GM19240 (cell line): Measurements from ENCODE around the gene PTH2.
"Not testable (repeated sequence)": the region's sequence is repeated elsewhere in the genome, so short reads cannot be mapped to it uniquely, and the experiment has no call there.

Experiments used
- DNase-seq: peaks from one replicate; pipeline ENCODE4 v3.0.0; 2011; ENCODE audit warnings: low spot score; ENCODE audit not compliant: insufficient read length

The PTH2 gene

GRCh38 chr19:49423071-49423984 lies at the start of gene PTH2:
PTH2 (minus strand) TSS chr19:49423441; CDS start chr19:49423339, 102 bp downstream.
- DNase-seq: no peak

GRCh38 chr19:49472936-49473335 lies 49.7 kb upstream of the PTH2 start:
- DNase-seq: no peak

DNA sequence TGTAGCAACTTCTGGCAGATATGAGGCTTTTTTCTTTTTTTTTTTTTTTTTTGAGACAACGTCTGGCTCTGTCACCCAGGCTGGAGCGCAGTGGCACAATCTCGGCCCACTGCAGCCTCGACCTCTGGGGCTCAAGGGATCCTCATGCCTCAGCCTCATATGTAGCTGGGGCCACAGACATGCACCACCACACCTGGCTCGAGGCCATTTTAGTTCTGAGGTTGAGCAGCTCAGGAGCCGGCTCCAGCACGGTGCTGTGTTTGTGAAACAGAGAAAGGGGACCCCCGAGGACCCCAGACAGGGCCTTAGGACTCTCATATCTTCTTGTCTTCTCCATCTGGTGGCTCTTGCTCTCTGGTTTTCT lies 47.4 kb upstream of the PTH2 start:
- DNase-seq: no peak

DNA sequence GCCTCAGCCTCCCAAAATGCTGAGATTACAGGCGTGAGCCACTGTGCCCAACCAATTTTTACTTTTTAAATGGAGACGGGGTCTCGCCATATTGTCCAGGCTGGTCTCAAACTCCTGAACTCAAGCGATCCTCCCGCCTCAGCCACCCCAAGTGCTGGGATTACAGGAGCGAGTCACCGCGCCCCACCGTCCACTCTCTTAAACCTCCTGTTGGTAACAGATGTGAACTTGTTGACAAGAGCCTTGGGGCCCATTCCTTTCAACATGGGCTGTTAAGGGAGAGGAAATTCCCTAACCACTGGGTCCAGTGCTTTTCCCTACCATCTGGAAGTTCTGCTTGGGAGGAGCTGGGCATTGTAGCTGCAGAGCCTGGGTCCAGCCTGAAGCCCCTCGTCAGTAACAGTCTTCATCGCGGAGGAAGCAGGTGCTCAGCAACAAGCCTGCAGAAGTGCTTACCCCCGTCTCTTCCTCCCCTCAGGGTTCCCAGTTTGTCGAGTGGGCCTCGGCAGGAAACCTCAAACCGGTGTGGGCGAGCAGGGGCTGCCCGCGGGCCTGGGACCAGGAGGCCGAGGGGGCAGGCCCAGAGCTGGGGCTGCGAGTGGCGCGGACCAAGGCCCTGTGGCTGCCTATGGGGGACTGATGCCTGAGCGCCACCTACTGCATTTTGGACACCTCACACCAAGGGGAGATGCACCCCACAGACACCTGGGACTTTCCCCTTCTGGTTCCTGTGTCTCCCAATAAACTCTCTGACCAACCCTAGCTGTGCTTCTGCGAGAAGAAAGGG lies 46.8 kb upstream of the PTH2 start:
- peak; percentile 69 for DNase-seq

DNA sequence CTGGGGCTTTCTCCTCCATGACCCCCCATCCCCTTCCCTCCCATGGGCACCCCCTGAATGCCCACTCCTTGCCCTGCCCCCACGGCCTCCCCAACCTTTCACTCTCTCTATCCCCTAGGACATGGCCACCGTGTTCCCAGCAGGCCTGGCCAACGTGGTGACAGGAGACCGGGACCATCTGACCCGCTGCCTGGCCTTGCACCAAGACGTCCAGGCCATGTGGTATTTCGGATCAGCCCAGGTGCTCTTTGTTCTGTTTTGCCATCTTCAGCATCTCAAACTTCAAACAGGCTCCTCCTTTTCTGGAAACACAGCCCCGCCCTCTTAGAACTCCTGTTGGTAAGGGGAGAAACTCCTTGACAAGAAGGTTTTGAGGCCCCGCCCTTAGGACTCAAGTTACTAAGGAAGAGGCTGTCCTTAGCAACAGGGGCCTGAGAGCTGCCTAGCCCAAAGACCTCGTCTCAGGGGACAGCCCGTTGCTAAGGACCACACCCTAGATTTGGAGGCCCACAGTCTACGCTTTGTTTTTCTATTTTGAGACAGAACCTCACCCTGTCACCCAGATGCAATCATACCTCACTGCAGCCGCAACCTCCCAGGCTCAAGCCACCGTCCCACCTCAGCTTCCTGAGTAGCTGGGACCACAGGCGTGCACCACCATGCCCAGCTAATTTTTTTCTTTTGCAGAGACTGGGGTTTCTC lies 45.7 kb upstream of the PTH2 start:
- peak; percentile 69 for DNase-seq

DNA sequence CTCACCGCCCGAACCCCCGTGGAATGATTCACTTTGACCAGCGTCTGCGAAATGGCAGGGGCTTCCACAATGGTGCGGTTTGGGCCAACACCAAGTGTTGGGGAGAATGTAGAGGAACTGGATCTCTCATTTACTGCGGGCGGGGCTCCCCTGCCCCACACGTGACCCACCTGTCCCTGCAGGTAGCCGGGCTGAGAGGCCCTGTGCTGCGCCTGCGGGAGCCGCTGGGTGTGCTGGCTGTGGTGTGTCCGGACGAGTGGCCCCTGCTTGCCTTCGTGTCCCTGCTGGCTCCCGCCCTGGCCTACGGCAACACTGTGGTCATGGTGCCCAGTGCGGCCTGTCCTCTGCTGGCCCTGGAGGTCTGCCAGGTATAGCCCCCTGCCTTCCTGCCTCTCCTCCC lies 45.0 kb upstream of the PTH2 start:
- no peak for DNase-seq

- DNase-seq: no peak
These were observed 42.1 kb upstream of the PTH2 start for GRCh38 chr19:49465371-49465770.

DNA sequence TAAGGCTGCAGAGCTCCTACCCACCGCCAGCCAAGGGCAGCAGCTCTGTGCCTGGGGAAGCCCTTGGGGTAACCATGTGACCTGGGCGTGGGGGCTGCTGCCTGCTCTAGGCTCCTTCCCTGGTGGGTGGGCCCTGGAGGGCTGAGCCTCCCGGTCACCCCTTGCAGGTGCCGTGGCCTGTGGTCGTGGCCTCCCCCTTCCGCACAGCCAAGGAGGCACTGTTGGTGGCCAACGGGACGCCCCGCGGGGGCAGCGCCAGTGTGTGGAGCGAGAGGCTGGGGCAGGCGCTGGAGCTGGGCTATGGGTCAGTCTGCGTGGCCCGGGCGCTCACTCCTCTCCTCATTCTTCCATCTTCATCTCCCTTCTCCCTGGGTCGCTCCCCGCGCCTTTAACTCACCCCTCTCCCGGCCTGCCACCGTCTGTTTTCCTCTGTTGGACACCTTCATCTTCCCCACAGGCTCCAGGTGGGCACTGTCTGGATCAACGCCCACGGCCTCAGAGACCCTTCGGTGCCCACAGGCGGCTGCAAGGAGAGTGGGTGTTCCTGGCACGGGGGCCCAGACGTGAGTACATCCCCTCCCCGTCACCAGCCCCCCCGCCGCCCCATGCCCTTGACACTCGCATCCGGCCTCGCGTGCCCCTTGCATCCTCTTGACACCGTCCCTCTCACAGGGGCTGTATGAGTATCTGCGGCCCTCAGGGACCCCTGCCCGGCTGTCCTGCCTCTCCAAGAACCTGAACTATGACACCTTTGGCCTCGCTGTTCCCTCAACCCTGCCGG lies 40.9 kb upstream of the PTH2 start:
- DNase-seq: no peak

- DNase-seq: no peak
These were observed 39.3 kb upstream of the PTH2 start for GRCh38 chr19:49462492-49462891.

GRCh38 chr19:49461656-49462055 lies 38.4 kb upstream of the PTH2 start:
- no peak for DNase-seq

GRCh38 chr19:49461130-49461529 lies 37.9 kb upstream of the PTH2 start:
- DNase-seq: not testable (repeated sequence)

DNA sequence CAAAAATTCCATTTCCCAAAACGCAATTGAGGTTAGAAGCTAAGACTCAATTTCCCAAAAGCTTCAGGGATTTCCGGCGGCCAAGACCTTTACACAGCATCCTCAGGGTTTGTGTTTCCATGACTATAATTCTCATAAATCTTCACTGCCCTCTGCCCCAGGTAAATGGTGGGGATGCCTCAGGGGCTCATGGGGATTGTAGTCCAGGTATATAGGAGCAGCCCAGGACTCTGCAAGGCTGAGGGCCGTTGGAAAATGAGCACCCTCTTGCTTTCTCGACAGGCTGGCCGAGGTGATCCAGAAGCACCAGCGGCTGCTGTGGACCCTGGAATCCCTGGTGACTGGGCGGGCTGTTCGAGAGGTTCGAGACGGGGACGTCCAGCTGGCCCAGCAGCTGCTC lies 36.1 kb upstream of the PTH2 start:
- no peak for DNase-seq

DNA sequence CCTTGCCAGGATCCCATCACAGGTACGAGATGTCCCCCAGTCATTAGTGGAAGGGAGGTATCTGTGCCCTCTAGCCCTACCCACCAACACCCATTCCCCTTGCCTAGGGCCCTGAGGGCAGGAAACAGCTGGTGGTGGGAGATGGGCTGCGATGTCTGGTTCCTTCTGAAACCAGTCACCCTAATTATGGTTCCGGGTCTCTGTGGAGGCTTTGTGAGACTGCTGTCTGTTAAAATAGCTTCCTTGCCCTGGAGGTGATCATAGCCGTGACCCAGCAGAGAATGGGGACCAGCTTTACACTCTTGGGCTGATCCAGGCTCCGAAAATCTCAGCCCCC lies 35.3 kb upstream of the PTH2 start:
- no peak for DNase-seq

DNA sequence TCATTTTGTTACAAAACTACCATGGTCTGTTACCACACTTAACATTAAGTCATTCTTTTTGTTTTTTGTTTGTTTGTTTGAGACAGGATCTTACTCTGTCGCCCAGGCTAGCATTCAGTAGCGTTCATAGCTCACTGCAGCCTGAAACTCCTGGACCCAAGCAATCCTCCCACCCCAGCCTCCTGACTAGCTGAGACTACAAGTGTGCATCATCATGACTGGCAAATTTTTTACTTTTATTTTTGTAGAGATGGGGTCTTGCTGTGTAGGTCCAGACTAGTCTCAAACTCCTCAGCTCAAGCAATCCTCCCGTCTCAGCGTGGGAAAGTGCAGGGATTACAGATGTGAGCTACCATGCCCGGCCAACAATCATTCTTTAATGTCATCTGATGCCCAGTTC lies 33.1 kb upstream of the PTH2 start:
- no peak for DNase-seq

DNA sequence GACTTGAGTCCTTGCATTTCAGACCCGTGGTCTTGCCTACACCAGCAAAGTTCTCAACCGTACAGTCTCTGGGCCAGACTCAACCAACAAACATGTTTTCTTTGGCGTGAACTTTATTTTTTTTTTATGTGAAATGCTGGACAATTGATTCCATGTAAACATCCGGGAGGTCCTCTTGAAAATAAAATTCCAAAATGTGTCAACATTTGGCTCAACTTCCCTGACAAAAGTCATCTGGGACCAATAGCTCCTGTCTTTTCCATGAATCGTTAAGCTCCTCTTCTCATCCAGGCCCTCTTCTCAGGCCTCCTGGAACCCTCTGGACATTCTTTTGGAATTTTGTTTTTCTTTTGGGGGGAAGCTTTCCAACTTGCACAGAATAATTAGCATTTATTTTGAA lies 32.5 kb upstream of the PTH2 start:
- DNase-seq: no peak

- DNase-seq: no peak
These were observed 30.6 kb upstream of the PTH2 start for GRCh38 chr19:49453757-49454240.

- peak; percentile 98 for DNase-seq
These were observed 29.9 kb upstream of the PTH2 start, which contains the start of gene ALDH16A1 for GRCh38 chr19:49453013-49453756. ALDH16A1 (plus strand) TSS chr19:49453225; CDS start chr19:49453332, 107 bp downstream.

GRCh38 chr19:49451430-49452181 lies 28.4 kb upstream of the PTH2 start, which contains the start of gene PIH1D1:
PIH1D1 (minus strand) TSS chr19:49451814; CDS start chr19:49451574, 240 bp downstream.
- DNase-seq: peak; percentile 87

DNA sequence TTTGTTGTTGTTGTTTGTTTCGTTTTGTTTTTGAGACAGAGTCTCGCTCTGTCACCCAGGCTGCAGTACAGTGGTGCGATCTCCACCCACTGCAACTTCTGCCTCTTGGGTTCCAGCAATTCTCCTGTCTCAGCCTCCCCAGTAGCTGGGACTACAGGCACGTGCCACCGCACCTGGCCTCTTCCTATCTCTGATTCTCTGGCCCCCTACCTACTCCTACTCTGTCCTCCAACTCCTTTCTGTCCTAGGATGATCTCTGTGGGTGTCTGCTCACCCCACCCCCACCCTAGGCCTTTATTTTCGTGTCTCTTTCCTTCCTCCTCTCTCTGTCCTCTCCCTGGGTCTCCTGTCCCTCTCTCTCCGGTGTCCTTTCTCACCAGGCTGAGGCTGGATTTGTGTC lies 27.2 kb upstream of the PTH2 start:
- no peak for DNase-seq

DNA sequence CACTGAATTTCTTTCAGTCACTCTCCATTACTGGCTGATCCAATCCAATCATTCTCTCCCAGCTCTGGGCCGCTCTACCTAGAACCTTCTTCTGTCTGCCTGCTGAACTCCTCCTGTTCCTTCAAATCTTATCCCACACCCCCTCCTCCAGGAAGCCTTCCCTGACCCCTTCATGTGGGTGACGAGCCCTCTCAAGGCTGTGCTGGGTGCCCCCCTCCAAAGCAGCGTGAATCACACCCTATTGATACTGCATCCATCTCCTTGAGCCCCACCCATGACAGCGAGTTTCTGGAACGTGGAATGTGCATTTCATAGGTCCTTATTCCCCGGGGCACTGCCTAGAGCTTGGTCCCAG lies 25.2 kb upstream of the PTH2 start:
- no peak for DNase-seq
